ENCODE data around the gene KLHL29. TPM values are rescaled to one million over a fixed set of nuclear protein-coding genes. Genes with fewer than 3 reads are reported as not detected.
A peak's percentile ranks its signal among the peaks of the same experiment; 100 is the strongest.

Gene KLHL29
- total RNA-seq, 1 donor from 2014 or later: 15.1 TPM

GRCh38 chr2:23621616-23622015 is 236.6 kb downstream of the KLHL29 start:
- TF ChIP-seq, protein P1, sequence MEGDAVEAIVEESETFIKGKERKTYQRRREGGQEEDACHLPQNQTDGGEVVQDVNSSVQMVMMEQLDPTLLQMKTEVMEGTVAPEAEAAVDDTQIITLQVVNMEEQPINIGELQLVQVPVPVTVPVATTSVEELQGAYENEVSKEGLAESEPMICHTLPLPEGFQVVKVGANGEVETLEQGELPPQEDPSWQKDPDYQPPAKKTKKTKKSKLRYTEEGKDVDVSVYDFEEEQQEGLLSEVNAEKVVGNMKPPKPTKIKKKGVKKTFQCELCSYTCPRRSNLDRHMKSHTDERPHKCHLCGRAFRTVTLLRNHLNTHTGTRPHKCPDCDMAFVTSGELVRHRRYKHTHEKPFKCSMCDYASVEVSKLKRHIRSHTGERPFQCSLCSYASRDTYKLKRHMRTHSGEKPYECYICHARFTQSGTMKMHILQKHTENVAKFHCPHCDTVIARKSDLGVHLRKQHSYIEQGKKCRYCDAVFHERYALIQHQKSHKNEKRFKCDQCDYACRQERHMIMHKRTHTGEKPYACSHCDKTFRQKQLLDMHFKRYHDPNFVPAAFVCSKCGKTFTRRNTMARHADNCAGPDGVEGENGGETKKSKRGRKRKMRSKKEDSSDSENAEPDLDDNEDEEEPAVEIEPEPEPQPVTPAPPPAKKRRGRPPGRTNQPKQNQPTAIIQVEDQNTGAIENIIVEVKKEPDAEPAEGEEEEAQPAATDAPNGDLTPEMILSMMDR (IDR thresholded peaks at IDR 0.05): no peak
- ATAC-seq: no peak
- no peak overlapping the region for H3K4me3 ChIP-seq
- intact Hi-C loops (cut with DNase I): no loop called here
- peaks cover 20% of the 10 kb centered on the region for H3K4me1 ChIP-seq
- no peaks in the 10 kb centered on the region for H3K9me3 ChIP-seq
- H3K27me3 ChIP-seq: no peaks in the 10 kb centered on the region
- no peaks in the 10 kb centered on the region for H3K36me3 ChIP-seq
- DNase-seq: peak; percentile 32
- no peak overlapping the region for H3K27ac ChIP-seq

- H3K27ac ChIP-seq: no peak overlapping the region
- TF ChIP-seq, protein P1 (IDR thresholded peaks at IDR 0.05): no peak
- peaks cover 14% of the 10 kb centered on the region for H3K4me1 ChIP-seq
- no peaks in the 10 kb centered on the region for H3K9me3 ChIP-seq
- H3K4me3 ChIP-seq: no peak overlapping the region
- DNase-seq (no peak), ATAC-seq (no peak)
- intact Hi-C loops (cut with DNase I): no loop called here
- H3K36me3 ChIP-seq: no peaks in the 10 kb centered on the region
- H3K27me3 ChIP-seq: no peaks in the 10 kb centered on the region
Observed at GRCh38 chr2:23622466-23622865, 237.5 kb downstream of the KLHL29 start.

DNA sequence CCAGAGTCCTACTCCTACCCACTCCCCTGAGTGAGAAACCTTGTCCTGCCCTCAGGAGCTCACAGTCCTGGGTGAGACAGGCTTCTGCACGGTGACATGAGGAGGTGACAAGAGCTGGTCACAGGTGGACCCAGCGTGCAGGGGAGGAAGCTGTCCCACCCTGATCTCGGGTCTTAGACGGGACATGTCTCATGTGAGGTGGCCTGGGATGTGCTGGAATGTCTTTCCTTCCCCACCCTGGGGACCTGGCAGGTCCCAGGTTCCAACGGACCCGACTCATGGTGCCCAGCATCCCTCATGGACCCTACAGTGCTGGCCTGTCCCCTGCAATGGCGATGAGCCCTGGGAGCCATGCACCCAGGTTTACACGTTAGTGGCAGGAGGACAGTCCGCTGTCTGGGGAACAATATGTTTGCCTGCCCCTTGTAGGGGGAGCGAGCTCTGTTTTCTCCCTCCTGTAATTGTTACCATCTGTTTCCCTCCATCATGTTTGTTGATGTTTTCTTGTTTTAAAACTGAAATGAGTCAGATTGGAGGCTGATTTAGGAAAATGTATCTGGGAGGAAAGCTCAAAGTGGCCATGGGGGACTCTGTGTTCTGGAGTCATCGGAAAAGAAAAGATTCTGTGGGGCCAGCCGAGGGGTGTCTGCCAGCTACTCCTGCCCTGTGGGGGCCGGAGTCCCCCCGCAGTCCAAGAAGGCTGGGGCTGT is 238.1 kb downstream of the KLHL29 start:
- no peak overlapping the region for H3K27ac ChIP-seq
- no peaks in the 10 kb centered on the region for H3K36me3 ChIP-seq
- TF ChIP-seq, protein P1 (IDR thresholded peaks at IDR 0.05): no peak
- ATAC-seq (no peak), DNase-seq (no peak)
- no peaks in the 10 kb centered on the region for H3K9me3 ChIP-seq
- H3K27me3 ChIP-seq: no peaks in the 10 kb centered on the region
- peaks cover 8% of the 10 kb centered on the region for H3K4me1 ChIP-seq
- intact Hi-C loops (cut with DNase I): no loop called here
- no peak overlapping the region for H3K4me3 ChIP-seq

DNA sequence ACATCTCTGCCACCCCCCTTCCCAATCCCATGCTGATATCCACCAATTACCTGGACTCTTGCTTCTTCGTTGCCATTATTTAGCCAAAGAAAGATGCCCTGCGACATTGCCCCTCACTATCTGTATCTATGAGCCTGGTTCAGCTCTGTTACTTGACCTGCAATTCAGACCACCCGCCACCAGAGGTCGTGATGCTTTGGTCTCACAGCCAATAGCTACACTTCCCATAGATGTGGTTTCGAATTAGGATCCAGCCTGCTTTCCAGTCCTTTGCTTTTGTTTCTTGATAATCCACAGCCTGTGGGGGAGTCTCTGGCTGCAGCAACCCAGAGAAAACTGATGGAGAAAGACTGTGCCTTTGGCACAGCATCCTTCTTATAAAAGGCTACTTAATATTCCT is 239.4 kb downstream of the KLHL29 start:
- TF ChIP-seq, protein P1 (IDR thresholded peaks at IDR 0.05): peak; percentile 43
- no peak for DNase-seq
- ATAC-seq: no peak
- H3K27ac ChIP-seq: no peak overlapping the region
- intact Hi-C loops (cut with DNase I): no loop called here
- no peaks in the 10 kb centered on the region for H3K36me3 ChIP-seq
- H3K9me3 ChIP-seq: no peaks in the 10 kb centered on the region
- H3K27me3 ChIP-seq: no peaks in the 10 kb centered on the region
- peaks cover 6% of the 10 kb centered on the region for H3K4me1 ChIP-seq
- no peak overlapping the region for H3K4me3 ChIP-seq

- H3K36me3 ChIP-seq: no peaks in the 10 kb centered on the region
- H3K27me3 ChIP-seq: no peaks in the 10 kb centered on the region
- H3K4me1 ChIP-seq: peaks cover 6% of the 10 kb centered on the region
- ATAC-seq (no peak), DNase-seq (no peak)
- no peaks in the 10 kb centered on the region for H3K9me3 ChIP-seq
- no peak overlapping the region for H3K4me3 ChIP-seq
- intact Hi-C loops (cut with DNase I): no loop called here
- no peak overlapping the region for H3K27ac ChIP-seq
- TF ChIP-seq, protein P1 (IDR thresholded peaks at IDR 0.05): no peak
Observed at GRCh38 chr2:23624915-23625314, 239.9 kb downstream of the KLHL29 start.

Data from upper lobe of right lung (tissue), 1 donor.